HEK293T (cell line): ENCODE data around the gene KIRREL3.

Experiments used
- HDGF ChIP-seq: fragments of 450-650 bp; IDR thresholded peaks from 2 replicates; pipeline ENCODE4 v1.6.1; 2017; ENCODE audit warnings: antibody characterized with exemption, borderline replicate concordance
- SP1 ChIP-seq: fragments of 450-650 bp; IDR thresholded peaks from 2 replicates; pipeline ENCODE4 v1.6.1; 2017
- SUZ12 ChIP-seq: fragments of 450-650 bp; IDR thresholded peaks from 2 replicates; pipeline ENCODE4 v1.6.1; 2016; ENCODE audit warnings: mild to moderate bottlenecking
- TF ChIP-seq, protein P1 (sequence below): fragments of 450-650 bp; IDR thresholded peaks from 2 replicates; pipeline ENCODE4 v1.6.1; 2016

GRCh38 chr11:126485021-126485792 is 515.4 kb downstream of the KIRREL3 start:
- TF ChIP-seq HDGF (no peak), SUZ12 (no peak), SP1 (no peak)
- TF ChIP-seq, protein P1, sequence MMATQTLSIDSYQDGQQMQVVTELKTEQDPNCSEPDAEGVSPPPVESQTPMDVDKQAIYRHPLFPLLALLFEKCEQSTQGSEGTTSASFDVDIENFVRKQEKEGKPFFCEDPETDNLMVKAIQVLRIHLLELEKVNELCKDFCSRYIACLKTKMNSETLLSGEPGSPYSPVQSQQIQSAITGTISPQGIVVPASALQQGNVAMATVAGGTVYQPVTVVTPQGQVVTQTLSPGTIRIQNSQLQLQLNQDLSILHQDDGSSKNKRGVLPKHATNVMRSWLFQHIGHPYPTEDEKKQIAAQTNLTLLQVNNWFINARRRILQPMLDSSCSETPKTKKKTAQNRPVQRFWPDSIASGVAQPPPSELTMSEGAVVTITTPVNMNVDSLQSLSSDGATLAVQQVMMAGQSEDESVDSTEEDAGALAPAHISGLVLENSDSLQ, result no peak
